Head of caudate nucleus (tissue), 42 donors: ENCODE data around the gene WNT7A.

Experiments
- DNase-seq, 42 donors: peaks; one replicate each; pipeline versions ENCODE4 v3.0.0 to v3.0.0-alpha.2; 2020 to 2021; ENCODE audit warnings: mixed read lengths in 7 of 42
- intact Hi-C: fragments of 100-400 bp; cut with DNase I; formaldehyde crosslinking; loops from one replicate; pipeline ENCODE4 v1.15.0; 2022

Gene WNT7A

GRCh38 chr3:13767896-13768295 is 112.0 kb downstream of the WNT7A start:
- no peak for DNase-seq
- intact Hi-C loops, result no loop called here

DNA sequence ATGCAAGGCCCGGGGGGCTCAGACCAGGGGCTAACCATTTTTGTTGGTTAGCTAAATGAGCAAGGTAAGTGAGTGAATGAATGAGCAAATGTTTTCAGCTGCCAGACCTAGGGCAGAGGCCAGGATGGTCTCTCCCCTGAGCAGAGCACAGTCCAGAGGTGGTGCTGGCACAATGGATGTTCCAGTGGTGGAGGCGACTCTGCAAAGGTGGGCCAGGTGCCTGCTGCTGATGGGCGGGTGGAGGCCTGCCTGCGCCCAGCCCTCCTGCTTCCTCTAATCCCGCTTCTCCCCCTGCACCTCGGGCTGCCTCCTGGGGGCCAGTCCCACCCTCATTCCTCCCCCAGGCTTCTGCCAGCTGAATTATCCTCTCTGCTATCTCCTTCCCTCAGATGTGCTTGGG is 112.8 kb downstream of the WNT7A start:
- DNase-seq, result peak in 1 of 42 donors; percentile 4
- intact Hi-C loops, result no loop called here
